HG03064 (cell line): Measurements from ENCODE around the gene SPEF1.

Experiments
- ATAC-seq: cut with Tn5 transposase; IDR thresholded peaks from one replicate; pipeline ENCODE4 v1.9.1; 2021; ENCODE audit warnings: low read depth; ENCODE audit not compliant: unreplicated experiment

Gene SPEF1

DNA sequence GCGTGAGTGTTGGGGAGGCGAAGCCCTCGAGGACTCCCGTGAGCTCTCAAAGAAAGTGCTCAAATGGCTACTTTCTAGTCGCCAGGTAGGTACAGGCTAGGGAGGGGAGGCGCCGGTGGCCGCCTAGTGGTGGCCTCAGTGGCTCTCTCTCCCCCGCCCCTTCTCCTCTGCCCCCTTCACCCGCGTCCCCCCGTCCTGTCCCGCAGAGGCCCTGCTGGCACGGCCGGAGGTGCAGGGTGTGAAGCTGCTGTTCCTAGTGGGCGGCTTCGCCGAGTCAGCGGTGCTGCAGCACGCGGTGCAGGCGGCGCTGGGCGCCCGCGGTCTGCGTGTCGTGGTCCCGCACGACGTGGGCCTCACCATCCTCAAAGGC is 30.0 kb downstream of the SPEF1 start:
- no peak for ATAC-seq

DNA sequence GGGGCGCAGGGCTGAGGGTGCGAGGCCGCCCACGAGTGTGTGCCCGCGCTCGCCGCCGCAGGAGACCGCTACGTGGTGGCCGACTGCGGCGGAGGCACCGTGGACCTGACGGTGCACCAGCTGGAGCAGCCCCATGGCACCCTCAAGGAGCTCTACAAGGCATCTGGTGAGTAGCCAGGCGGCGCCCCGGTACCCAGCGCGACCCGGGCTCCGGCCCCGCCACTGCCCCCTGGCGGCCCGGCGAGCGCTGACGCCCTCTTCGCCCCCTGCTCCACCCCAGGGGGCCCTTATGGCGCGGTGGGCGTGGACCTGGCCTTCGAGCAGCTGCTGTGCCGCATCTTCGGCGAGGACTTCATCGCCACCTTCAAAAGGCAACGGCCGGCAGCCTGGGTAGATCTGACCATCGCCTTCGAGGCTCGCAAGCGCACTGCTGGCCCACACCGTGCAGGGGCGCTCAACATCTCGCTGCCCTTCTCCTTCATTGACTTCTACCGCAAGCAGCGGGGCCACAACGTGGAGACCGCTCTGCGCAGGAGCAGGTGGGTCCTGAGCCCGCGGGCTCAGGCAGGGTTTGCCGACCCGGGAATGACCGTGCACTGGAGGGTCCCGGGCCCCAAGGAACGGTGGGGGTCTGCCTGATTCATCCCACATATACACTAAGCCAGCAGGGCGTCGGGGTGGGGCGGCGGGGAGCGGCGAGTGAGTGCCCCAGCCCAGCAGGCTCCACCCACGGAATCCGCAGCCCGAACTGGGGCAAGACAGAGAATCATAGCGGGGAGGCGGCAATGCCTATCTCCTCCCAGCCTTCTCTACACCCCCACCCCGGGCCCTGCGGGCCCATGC is 31.3 kb downstream of the SPEF1 start:
- no peak for ATAC-seq

DNA sequence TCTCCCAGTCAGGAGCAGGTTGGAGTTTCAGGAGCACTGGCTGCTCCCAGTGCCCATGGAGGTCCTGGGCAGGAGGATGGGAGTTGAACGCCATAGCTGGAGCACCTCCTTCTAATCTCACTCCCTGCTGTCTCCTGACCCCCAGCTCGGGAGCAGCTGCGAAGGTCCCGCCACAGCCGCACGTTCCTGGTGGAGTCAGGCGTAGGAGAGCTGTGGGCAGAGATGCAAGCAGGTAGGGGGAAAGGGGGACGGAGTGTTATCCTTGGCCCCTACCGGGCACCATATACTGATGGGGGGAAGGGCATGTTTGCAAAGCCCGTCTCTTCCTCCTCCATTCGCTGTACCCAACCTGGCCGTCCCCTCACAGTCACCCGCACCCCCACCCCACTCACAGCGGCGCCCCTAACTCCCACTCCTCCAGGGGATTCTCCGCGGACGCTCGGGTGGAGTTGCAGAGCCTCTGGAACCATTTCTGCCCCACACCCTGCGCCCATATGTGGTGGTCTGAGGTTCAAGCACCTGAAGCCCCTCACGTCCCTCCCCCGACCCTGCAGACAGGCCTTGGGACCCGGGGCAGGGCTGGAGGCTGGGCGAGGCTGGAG is 32.1 kb downstream of the SPEF1 start:
- no peak for ATAC-seq

DNA sequence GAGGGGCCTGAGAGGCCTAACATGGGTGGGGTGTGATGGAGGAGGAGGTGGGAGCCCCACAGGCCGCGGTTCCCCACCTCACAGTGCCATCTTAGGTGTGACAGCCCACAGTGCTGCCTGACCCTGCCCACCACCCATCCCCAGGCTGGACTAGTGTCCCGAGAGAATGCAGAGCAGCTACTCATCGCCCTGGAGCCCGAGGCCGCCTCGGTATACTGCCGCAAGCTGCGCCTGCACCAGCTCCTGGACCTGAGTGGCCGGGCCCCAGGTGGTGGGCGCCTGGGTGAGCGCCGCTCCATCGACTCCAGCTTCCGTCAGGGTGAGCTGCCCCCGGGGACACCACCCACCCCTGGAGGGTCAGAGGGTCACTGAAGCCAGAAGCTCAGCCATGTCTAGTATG is 33.2 kb downstream of the SPEF1 start:
- no peak for ATAC-seq

DNA sequence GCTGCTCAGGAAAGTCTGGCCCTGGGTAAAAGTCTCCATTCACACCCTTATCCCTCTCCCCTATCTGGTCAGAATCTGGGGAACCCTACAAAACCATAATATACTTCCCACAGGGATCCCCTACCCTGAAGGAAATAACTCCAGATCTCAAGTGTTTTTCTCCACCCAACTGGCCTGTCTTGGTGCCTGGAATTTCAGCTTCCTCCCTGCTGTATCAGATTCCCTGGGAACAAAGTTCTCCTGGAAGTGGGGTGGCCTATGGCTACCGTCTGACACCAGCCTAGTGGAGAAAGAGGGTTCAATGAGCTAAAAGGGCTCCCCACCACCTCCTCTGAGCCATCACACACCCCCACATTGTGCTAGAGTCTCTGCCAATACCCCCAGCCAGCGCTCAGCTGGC is 33.8 kb downstream of the SPEF1 start:
- ATAC-seq: no peak

DNA sequence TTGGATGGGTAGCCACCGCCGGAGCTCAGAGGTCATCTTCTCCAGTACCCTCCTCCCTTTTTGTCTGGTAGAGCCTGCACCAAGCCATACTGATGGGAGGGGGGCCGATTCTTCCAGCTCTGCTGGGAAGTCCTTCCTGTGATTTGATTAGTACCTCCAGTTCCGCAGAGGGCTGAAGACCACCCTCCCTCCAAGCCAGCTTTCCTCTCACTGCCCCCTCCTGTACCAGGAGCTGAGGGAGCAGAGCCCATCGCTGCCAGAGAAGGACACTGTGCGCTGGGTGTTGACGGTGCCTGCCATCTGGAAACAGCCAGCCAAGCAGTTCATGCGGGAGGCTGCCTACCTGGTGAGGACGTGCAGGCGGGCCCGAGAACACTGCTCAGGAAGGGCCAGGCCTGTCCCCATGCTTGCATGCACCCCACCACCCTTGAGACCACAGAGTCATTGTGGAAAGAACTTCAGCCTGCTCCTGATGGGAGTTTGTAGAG is 35.5 kb downstream of the SPEF1 start:
- ATAC-seq: no peak

DNA sequence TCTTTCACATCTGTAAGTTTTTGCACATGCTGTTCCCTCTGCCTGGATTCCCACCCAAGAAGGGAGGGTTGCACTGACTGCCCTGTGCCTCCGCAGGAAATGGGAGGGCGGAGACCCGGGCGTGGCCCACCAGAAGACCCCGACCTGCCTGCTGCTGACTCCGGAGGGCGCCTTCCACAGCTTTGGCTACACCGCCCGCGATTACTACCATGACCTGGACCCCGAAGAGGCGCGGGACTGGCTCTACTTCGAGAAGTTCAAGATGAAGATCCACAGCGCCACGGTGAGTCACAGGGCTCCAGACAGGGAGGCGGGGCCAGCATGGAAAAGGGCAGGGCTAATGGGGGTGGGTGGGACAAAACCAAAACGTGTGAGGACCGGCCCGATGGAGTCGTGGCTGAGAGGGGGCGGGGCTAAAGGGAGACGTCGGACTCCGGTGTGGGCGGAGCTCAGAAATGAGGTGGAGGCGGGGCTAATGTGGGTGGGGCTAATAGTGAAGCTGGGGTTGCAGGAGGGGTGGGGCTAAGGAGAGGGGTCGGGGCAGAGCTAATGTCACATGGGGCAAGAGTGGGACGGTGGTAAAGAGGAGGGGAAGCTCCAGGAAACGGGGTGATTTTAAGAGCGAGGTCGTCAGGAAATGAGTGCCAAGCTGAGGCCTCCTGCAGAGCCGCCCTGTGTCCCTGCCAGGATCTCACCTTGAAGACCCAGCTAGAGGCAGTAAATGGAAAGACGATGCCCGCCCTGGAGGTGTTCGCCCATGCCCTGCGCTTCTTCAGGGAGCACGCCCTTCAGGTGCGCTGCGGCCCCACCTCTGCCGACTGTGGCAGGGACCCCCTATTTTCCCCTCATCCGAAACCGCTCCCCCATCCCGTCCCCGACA is 36.2 kb downstream of the SPEF1 start:
- ATAC-seq: no peak

DNA sequence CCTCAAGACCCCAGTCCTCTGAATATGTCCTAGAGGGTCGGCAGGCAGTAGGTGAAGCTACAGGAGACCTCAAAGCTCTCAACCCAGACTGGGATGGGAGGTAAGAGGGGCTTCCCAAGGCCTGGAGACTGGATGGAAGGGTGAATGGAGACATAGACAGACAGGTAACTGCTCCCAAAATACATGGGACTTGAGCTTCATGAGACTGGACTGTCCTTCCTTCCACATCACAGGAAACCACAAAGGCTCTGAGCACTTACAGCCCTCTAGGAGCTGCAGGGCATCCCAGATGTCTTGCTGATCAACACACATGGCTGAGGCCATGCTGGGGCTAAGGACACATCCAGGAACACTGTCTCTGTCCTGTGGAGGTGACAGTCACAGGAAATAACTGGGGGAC is 37.2 kb downstream of the SPEF1 start:
- no peak for ATAC-seq

DNA sequence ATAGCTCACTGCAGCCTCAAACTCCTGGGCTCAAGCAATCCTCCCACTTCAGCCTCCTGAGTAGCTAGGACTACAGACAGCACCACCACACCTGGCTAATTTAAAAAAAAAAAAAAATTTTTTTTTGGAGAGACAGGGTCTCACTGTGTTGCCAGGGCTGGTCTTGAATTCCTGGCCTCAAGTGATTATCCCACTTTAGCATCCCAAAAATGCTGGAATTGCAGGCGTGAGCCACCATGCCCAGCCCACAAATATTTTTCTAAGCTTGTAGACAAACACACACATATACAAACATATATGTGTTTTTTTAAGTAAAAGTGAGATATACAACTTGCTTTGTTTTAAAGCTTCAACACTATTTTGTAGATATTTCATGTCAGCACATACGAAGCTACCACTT is 38.0 kb downstream of the SPEF1 start:
- ATAC-seq: no peak

DNA sequence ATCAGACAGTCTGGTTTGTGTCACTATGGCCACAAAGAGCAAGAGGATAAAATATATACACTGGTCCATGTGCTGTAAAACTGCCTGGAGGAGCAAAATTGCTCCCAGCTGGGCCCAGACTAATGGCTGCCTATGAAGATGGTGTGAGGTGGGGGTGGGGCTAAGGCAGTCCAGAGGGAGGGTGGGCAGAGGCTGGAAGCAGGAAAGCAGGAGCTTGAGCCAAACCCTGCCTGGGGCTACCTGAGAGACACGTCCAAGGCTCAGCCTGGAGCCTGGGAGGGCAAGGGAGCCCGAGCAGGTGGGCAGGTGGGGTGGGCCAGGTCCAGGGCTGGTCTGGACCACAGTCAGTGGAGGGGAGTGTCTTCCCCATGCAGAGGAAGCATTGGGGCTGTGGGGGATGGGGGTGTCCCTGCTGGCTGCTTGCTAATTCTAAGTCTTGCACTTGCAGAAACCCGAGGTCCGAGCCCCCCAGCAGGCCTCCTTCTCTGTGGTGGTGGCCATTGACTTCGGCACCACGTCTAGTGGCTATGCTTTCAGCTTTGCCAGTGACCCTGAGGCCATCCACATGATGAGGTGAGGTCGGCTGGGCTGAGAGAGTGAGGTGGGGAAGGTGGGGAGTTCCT is 39.3 kb downstream of the SPEF1 start:
- ATAC-seq: no peak

DNA sequence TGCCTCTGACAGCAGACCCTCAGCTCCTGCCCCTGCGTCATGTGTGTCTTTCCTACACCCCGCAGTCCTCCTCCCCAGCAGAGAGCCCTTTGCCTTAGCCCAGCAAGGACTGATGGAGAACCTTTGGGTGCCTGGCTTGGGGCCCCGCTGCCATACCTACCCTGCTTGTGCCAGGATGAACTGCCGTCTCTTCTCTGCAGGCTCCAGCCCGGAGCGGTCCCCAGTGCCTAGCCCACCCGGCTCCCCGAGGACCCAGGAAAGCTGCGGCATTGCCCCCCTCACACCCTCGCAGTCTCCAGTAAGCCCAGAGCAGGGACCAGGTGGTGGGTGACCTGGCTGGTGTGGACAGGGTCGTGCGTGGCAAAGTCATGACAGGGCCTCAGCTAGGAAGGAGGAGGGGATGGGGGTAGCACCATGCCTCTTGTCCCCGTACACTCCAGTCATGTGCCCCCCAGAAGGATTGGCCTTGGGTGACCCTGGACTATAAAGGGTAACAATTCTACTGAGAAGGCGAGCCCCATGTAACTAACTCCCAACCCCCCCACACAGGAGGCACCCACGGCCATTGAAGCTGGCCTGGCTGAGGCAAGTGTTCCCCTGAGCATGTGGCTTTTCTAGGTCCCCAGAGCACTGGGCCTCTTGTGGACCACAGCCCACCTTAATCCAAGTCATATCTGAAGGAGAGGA is 40.5 kb downstream of the SPEF1 start:
- no peak for ATAC-seq

DNA sequence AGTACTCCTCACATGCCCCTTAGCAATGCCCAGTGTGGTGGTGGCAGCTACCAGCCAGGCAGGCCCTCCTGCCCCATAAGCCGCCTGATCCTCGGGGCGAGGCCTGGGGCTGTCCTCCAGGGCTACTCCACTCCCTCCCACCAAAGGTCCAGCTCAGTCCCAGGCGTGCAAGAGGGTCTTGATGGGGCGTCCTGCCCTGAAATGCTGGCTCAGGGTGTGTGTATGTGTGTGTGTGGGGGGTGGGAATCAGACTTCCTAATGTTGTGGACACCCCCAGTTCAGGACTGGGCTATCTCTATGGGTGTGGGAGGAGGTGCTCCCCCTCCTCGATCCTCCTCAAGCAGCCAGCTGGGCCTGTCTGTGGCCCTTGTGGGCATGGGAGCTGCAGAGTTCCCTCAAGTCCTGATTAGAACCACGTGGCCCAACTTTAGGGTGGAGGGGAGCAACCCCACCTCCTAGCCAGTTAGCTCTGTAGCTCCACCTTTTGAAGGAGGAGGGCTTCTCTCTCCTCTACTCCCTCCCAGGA is 41.3 kb downstream of the SPEF1 start:
- ATAC-seq: no peak

DNA sequence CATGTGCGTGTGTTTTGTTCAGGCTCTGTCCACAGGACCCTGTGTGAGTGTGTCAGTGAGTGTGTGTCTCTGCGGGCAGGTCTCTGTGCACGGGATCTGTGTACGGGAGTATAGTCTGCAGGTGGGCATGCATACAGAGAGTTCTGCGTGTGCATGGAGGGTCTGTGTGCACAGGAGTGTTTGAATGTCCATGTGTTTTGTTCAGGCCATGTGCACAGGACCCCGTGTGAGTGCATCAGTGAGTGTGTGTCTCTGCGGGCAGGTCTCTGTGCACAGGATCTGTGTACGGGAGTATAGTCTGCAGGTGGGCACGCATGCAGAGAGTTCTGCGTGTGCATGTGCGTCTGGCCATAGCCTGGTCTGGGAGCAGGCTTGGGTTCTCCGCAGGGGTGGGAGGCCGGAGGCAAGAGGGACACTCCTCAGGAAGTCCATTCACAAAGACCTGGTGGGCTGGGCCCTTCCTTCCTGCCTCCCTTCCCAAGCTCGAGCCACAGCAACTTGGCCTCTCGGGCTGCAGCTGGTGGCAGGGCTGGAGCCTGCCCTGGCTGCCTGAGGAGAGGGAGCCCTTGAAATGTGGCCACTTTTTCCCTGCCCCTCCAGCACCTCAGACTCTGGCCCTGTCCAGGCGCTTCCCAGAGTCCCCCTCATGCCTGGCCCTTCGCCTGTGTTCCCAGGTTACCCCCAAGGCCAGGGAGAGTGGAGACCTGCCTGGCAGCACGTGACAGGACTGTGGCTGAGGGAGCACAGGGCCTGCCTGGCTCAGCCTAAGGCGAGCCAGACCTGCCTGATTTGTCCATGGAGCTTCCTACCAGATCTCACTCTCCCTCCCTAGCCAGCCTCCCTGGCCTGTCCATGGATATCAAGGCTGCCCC is 42.0 kb downstream of the SPEF1 start:
- no peak for ATAC-seq

DNA sequence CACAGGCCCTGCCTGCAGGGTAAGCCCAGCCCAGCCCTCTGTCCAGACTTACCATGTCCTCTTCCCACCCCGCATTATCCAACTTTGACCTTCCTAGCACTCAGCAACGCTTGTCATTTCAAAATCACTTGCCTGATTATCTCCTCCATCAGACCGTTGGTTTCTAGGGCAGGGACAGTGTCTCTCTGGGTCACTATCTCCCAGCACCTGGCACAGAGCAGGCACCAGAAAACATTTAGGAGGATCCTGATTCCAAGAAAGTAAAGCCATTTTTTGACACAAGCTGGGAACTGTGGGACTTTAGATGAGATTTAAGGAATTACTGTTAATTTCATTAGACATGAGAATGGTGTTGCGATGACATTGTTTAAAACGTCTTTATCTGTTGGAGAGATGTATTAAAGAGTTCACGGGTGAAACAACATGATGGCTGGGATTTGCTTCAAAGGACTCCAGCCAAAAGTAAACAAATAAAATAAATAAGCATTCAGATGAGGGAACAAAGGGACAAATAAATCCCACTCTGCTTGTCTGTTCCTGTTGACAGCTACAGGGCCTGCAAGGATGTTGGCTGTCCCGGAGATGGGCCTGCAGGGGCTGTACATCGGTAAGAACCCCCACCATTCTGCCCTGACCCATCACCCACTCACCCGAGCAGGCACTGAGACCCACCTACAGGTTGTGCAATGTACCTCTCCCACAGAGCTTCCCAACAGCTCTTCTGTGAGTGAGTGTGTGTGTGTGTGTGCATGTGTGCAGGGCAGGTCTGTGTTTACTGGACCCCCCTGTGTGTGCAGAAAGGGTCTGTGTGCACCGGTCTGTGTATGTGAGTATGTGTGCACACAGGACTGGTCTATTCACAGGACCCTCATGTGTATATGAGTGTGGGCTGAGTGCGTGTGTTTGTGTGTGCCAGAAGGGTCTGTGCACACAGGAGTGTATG is 42.9 kb downstream of the SPEF1 start:
- ATAC-seq: no peak

DNA sequence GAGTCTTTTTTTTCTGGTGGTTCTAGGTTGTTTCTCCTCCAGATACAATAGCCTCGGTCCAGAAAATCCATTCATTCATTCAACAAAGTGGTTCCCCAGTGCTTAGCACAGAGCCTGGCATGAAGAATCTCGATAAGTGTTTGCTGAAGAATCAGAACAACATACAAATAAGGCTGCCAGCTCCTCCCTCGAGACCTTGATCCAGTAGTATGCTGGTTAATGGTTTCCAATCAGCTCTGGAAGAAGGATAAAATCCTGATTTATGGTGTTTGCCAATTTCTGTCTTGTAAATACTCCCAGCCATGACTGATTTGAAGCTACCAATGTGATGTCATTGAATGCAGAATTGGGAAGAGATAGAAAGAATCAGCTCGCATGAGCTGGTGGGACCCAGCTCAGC is 45.5 kb downstream of the SPEF1 start:
- ATAC-seq: no peak

DNA sequence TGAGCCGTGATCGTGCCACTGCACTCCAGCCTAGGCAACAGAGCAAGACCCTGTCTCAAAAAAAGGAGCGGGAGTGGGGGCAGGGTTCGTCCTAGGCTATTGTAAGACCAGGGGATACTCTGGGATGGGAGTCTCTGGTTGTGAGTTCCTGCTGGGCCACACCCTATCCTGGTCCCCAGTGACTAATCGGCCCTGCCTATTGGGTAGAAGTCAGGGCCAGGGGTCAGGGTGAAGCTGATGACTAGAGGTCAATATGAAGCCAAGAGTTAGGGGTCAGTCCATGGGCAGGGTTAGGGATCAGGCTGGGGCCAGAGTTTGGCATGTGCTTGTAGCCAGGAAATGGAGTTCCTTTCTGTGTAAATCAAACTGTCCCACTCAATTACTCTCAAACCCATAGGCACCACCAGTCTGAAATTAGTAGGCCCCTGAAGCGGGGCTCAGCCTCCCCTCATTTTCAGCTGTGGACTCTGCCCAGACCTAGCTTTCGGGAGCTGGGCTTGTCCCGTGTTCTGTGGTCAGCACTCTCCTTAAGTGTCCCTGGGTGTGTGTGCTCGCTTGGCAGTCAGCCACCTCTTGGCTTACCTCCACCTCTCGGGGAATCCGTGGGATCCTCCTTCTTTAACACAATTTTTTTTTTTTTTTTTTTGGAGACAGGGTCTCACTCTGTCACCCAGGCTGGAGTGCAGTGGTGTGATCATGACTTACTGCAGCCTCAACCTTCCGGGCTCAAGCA is 47.0 kb downstream of the SPEF1 start:
- no peak for ATAC-seq
